ENCODE measurements around the gene DNAJC6. TPM values are rescaled to one million over a fixed set of nuclear protein-coding genes. Genes with fewer than 3 reads are reported as not detected.

Gene DNAJC6
- total and polyA plus RNA-seq, 2 of the 13 experiments (the other 11 are each of a cell fraction or from before 2014, with no cell fraction given), result 1.0 to 1.6 TPM

- 0 out of 2 replicates have a peak, but pooled peaks have one; percentile 24 for TF ChIP-seq ZBTB33 (CRISPR knock-in tag; IDR thresholded peaks at IDR 0.05)
- no peak for TF ChIP-seq THAP8 (CRISPR knock-in tag; IDR thresholded peaks at IDR 0.05; ENCODE audit: borderline replicate concordance)
- TF ChIP-seq NFKB2 (CRISPR knock-in tag; IDR thresholded peaks at IDR 0.05; ENCODE audit: borderline replicate concordance), result peak; percentile 72; the same call in 1 of the 2 replicates
- TF ChIP-seq ATRX (CRISPR knock-in tag; IDR thresholded peaks at IDR 0.05; ENCODE audit: borderline replicate concordance), result no peak
- no peak for TF ChIP-seq RNF2 (conservative IDR thresholded peaks at IDR 0.05; ENCODE audit: low read depth)
- no peak for TF ChIP-seq NFIB (CRISPR knock-in tag; IDR thresholded peaks at IDR 0.05; ENCODE audit: borderline replicate concordance)
- peak; percentile 60; the same call in 1 of the 2 replicates for TF ChIP-seq CCDC6 (CRISPR knock-in tag; IDR thresholded peaks at IDR 0.05)
- TF ChIP-seq ZNF614 (CRISPR knock-in tag; IDR thresholded peaks at IDR 0.05; ENCODE audit: borderline replicate concordance), result no peak
- peak; percentile 81 for TF ChIP-seq SAP130 (CRISPR knock-in tag; IDR thresholded peaks at IDR 0.05; ENCODE audit: low read depth)
- peak; percentile 51; the same call in 1 of the 2 replicates for TF ChIP-seq HINFP (CRISPR knock-in tag; IDR thresholded peaks at IDR 0.05; ENCODE audit: low read depth)
- TF ChIP-seq FOXK1 (CRISPR knock-in tag; IDR thresholded peaks at IDR 0.05; ENCODE audit: borderline replicate concordance, low read depth), result peak; percentile 28; the same call in 1 of the 2 replicates
- no peak for TF ChIP-seq NPAS2 (CRISPR knock-in tag; IDR thresholded peaks at IDR 0.05; ENCODE audit: borderline replicate concordance)
- TF ChIP-seq PAX8 (CRISPR knock-in tag; IDR thresholded peaks at IDR 0.05; ENCODE audit: borderline replicate concordance), result no peak; the same call in 1 of the 2 replicates
- no peak for TF ChIP-seq ATM (IDR thresholded peaks at IDR 0.05; ENCODE audit: borderline replicate concordance)
- TF ChIP-seq ZNF329 (CRISPR knock-in tag; IDR thresholded peaks at IDR 0.05; ENCODE audit: low read depth), result no peak
- TF ChIP-seq SMAD3 (CRISPR knock-in tag; IDR thresholded peaks at IDR 0.05), result peak; percentile 63; the same call in 1 of the 2 replicates
- TF ChIP-seq ZNF660 (CRISPR knock-in tag; IDR thresholded peaks at IDR 0.05; ENCODE audit: borderline replicate concordance, low read depth), result no peak
- TF ChIP-seq ZNF337 (CRISPR knock-in tag; IDR thresholded peaks at IDR 0.05; ENCODE audit: borderline replicate concordance, low read depth), result no peak
- TF ChIP-seq ZNF414 (CRISPR knock-in tag; IDR thresholded peaks at IDR 0.05), result 0 out of 2 replicates have a peak, but pooled peaks have one; percentile 57
- no peak for TF ChIP-seq RFX3 (CRISPR knock-in tag; IDR thresholded peaks at IDR 0.05)
- no peak for TF ChIP-seq ZNF781 (CRISPR knock-in tag; IDR thresholded peaks at IDR 0.05; ENCODE audit: borderline replicate concordance, not compliant biosample characterization)
- no peak for TF ChIP-seq SSRP1 (CRISPR knock-in tag; IDR thresholded peaks at IDR 0.05)
- TF ChIP-seq, protein P1, sequence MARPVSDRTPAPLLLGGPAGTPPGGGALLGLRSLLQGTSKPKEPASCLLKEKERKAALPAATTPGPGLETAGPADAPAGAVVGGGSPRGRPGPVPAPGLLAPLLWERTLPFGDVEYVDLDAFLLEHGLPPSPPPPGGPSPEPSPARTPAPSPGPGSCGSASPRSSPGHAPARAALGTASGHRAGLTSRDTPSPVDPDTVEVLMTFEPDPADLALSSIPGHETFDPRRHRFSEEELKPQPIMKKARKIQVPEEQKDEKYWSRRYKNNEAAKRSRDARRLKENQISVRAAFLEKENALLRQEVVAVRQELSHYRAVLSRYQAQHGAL (CRISPR knock-in tag; IDR thresholded peaks at IDR 0.05; ENCODE audit: not compliant biosample characterization), result peak; percentile 71
- peak; percentile 82 for TF ChIP-seq ETV6 (CRISPR knock-in tag; conservative IDR thresholded peaks at IDR 0.05)
Observed at GRCh38 chr1:65420590-65421350, 111.4 kb downstream of the DNAJC6 start, which contains the start of the genes LEPR and LEPROT (continued).
